Measurements from ENCODE around the gene PCNX1.
"Not testable (repeated sequence)": the region's sequence is repeated elsewhere in the genome, so short reads cannot be mapped to it uniquely, and the experiment has no call there.

Gene PCNX1

GRCh38 chr14:70934084-70934483 is 26.8 kb downstream of the PCNX1 start:
- H3K36me3 ChIP-seq (ENCODE audit: control insufficient read depth, low read length): no peaks in the 10 kb centered on the region
- TF ChIP-seq CTCF (IDR thresholded peaks at IDR 0.05; ENCODE audit: low read depth, low read length, poor library complexity, severe bottlenecking) (no peak), EZH2phosphoT487 (IDR thresholded peaks at IDR 0.05; ENCODE audit: borderline replicate concordance, low read length) (no peak)
- no peak overlapping the region for H3K4me3 ChIP-seq (ENCODE audit: low read length)
- H3K9me2 ChIP-seq (replicated peaks; ENCODE audit: control insufficient read depth, low read length): no peaks in the 10 kb centered on the region
- no peaks in the 10 kb centered on the region for H3K9me3 ChIP-seq (ENCODE audit: control insufficient read depth, insufficient read depth, low read length)
- peaks cover 56% of the 10 kb centered on the region for H3K79me2 ChIP-seq (ENCODE audit: control insufficient read depth, low read length)
- H3K4me1 ChIP-seq (ENCODE audit: control insufficient read depth, low read length): no peaks in the 10 kb centered on the region
- no peaks in the 10 kb centered on the region for H3F3A ChIP-seq (ENCODE audit: control insufficient read depth, insufficient read depth)
- H4K20me1 ChIP-seq (ENCODE audit: control insufficient read depth, insufficient read depth, low read depth, low read length): no peaks in the 10 kb centered on the region
- no peaks in the 10 kb centered on the region for H3K27me3 ChIP-seq (ENCODE audit: control insufficient read depth, low read length)
- H3K27ac ChIP-seq (ENCODE audit: low read depth, low read length): no peak overlapping the region
- no peak overlapping the region for H3K4me2 ChIP-seq (ENCODE audit: low read length)

GRCh38 chr14:70934502-70935134 is 27.4 kb downstream of the PCNX1 start:
- Histone ChIP-seq H3K9me2 (replicated peaks; ENCODE audit: control insufficient read depth, low read length) (no peaks in the 10 kb centered on the region), H3K4me3 (ENCODE audit: low read length) (no peak overlapping the region), H3F3A (ENCODE audit: control insufficient read depth, insufficient read depth) (no peaks in the 10 kb centered on the region), H3K79me2 (ENCODE audit: control insufficient read depth, low read length) (peaks cover 50% of the 10 kb centered on the region), H4K20me1 (ENCODE audit: control insufficient read depth, insufficient read depth, low read depth, low read length) (no peaks in the 10 kb centered on the region), H3K4me2 (ENCODE audit: low read length) (no peak overlapping the region), H3K27ac (ENCODE audit: low read depth, low read length) (no peak overlapping the region), H3K27me3 (ENCODE audit: control insufficient read depth, low read length) (no peaks in the 10 kb centered on the region), H3K4me1 (ENCODE audit: control insufficient read depth, low read length) (no peaks in the 10 kb centered on the region), H3K9me3 (ENCODE audit: control insufficient read depth, insufficient read depth, low read length) (no peaks in the 10 kb centered on the region), H3K36me3 (ENCODE audit: control insufficient read depth, low read length) (no peaks in the 10 kb centered on the region)
- no peak for TF ChIP-seq EZH2phosphoT487 (IDR thresholded peaks at IDR 0.05; ENCODE audit: borderline replicate concordance, low read length)
- no peak for TF ChIP-seq CTCF (IDR thresholded peaks at IDR 0.05; ENCODE audit: low read depth, low read length, poor library complexity, severe bottlenecking)

- no peaks in the 10 kb centered on the region for H3K4me1 ChIP-seq (ENCODE audit: control insufficient read depth, low read length)
- no peaks in the 10 kb centered on the region for H3K36me3 ChIP-seq (ENCODE audit: control insufficient read depth, low read length)
- H3K9me2 ChIP-seq (replicated peaks; ENCODE audit: control insufficient read depth, low read length): no peaks in the 10 kb centered on the region
- H3F3A ChIP-seq (ENCODE audit: control insufficient read depth, insufficient read depth): no peaks in the 10 kb centered on the region
- no peaks in the 10 kb centered on the region for H4K20me1 ChIP-seq (ENCODE audit: control insufficient read depth, insufficient read depth, low read depth, low read length)
- peaks cover 47% of the 10 kb centered on the region for H3K79me2 ChIP-seq (ENCODE audit: control insufficient read depth, low read length)
- no peak overlapping the region for H3K4me3 ChIP-seq (ENCODE audit: low read length)
- no peak overlapping the region for H3K4me2 ChIP-seq (ENCODE audit: low read length)
- no peaks in the 10 kb centered on the region for H3K9me3 ChIP-seq (ENCODE audit: control insufficient read depth, insufficient read depth, low read length)
- TF ChIP-seq CTCF (IDR thresholded peaks at IDR 0.05; ENCODE audit: low read depth, low read length, poor library complexity, severe bottlenecking): no peak
- TF ChIP-seq EZH2phosphoT487 (IDR thresholded peaks at IDR 0.05; ENCODE audit: borderline replicate concordance, low read length): no peak
- no peaks in the 10 kb centered on the region for H3K27me3 ChIP-seq (ENCODE audit: control insufficient read depth, low read length)
- no peak overlapping the region for H3K27ac ChIP-seq (ENCODE audit: low read depth, low read length)
Measured at GRCh38 chr14:70935135-70935534, 27.9 kb downstream of the PCNX1 start.

- not testable (repeated sequence) for H3K4me3 ChIP-seq (ENCODE audit: low read length); H3F3A ChIP-seq (ENCODE audit: control insufficient read depth, insufficient read depth); H3K27me3 ChIP-seq (ENCODE audit: control insufficient read depth, low read length); H3K9me2 ChIP-seq (replicated peaks; ENCODE audit: control insufficient read depth, low read length); H3K4me2 ChIP-seq (ENCODE audit: low read length); H3K4me1 ChIP-seq (ENCODE audit: control insufficient read depth, low read length); H3K27ac ChIP-seq (ENCODE audit: low read depth, low read length); H4K20me1 ChIP-seq (ENCODE audit: control insufficient read depth, insufficient read depth, low read depth, low read length); H3K36me3 ChIP-seq (ENCODE audit: control insufficient read depth, low read length)
- Histone ChIP-seq H3K79me2 (ENCODE audit: control insufficient read depth, low read length) (peaks cover 46% of the 10 kb centered on the region), H3K9me3 (ENCODE audit: control insufficient read depth, insufficient read depth, low read length) (peaks cover 22% of the 10 kb centered on the region; the same call in 1 of the 2 replicates)
Measured at GRCh38 chr14:70939693-70940092, 32.4 kb downstream of the PCNX1 start.

GRCh38 chr14:70941637-70942341 is 34.5 kb downstream of the PCNX1 start:
- not testable (repeated sequence) for H3K4me1 ChIP-seq (ENCODE audit: control insufficient read depth, low read length); H3K4me3 ChIP-seq (ENCODE audit: low read length); H3K9me2 ChIP-seq (replicated peaks; ENCODE audit: control insufficient read depth, low read length); H3K27ac ChIP-seq (ENCODE audit: low read depth, low read length); H4K20me1 ChIP-seq (ENCODE audit: control insufficient read depth, insufficient read depth, low read depth, low read length); H3K4me2 ChIP-seq (ENCODE audit: low read length); H3F3A ChIP-seq (ENCODE audit: control insufficient read depth, insufficient read depth); H3K27me3 ChIP-seq (ENCODE audit: control insufficient read depth, low read length)
- peaks cover 26% of the 10 kb centered on the region; the same call in 1 of the 2 replicates for H3K9me3 ChIP-seq (ENCODE audit: control insufficient read depth, insufficient read depth, low read length)
- H3K79me2 ChIP-seq (ENCODE audit: control insufficient read depth, low read length): peaks cover 32% of the 10 kb centered on the region
- peaks cover 13% of the 10 kb centered on the region for H3K36me3 ChIP-seq (ENCODE audit: control insufficient read depth, low read length)

Measured in DOHH2 (cell line).